KMS-11 (cell line): ENCODE data around the gene PDE6G.

ENCODE experiments used
- H2AFZ ChIP-seq: fragments of 200-600 bp; sonication (generic); 2 replicates; pipeline ENCODE4 v1.6.1; 2016; ENCODE audit warnings: antibody characterized with exemption, mixed run types, low read depth
- H3K27ac ChIP-seq: fragments of 200-600 bp; sonication (generic); 2 replicates; pipeline ENCODE4 v1.6.1; 2016; ENCODE audit warnings: mild to moderate bottlenecking, mixed run types
- H3K27me3 ChIP-seq: fragments of 200-600 bp; sonication (generic); 2 replicates; pipeline ENCODE4 v1.6.1; 2017; ENCODE audit warnings: mild to moderate bottlenecking, low read depth, mixed run types, moderate library complexity; ENCODE audit not compliant: insufficient read depth
- H3K36me3 ChIP-seq: fragments of 200-600 bp; sonication (generic); 2 replicates; pipeline ENCODE4 v1.6.1; 2017; ENCODE audit warnings: mild to moderate bottlenecking, mixed run types; ENCODE audit not compliant: insufficient read depth
- H3K4me1 ChIP-seq: fragments of 200-600 bp; sonication (generic); 2 replicates; pipeline ENCODE4 v1.6.1; 2016; ENCODE audit warnings: mild to moderate bottlenecking, low read depth, mixed run types; ENCODE audit not compliant: poor library complexity, severe bottlenecking
- H3K4me2 ChIP-seq: fragments of 200-600 bp; sonication (generic); 2 replicates; pipeline ENCODE4 v1.7.0; 2016; ENCODE audit warnings: mild to moderate bottlenecking, mixed run types
- H3K4me3 ChIP-seq: fragments of 200-600 bp; sonication (generic); IDR thresholded peaks from 2 replicates; pipeline ENCODE4 v1.6.1; 2017; ENCODE audit warnings: low read depth, low read length, mixed read lengths; ENCODE audit not compliant: insufficient read depth
- H3K79me2 ChIP-seq: fragments of 200-600 bp; sonication (generic); 2 replicates; pipeline ENCODE4 v1.6.1; 2016; ENCODE audit warnings: low read depth, mixed run types; ENCODE audit not compliant: insufficient read depth
- H3K9ac ChIP-seq: fragments of 200-600 bp; sonication (generic); 2 replicates; pipeline ENCODE4 v1.6.1; 2016; ENCODE audit warnings: mild to moderate bottlenecking, mixed run types
- H4K20me1 ChIP-seq: fragments of 200-600 bp; sonication (generic); 2 replicates; pipeline ENCODE4 v1.6.1; 2016; ENCODE audit warnings: mild to moderate bottlenecking, mixed run types; ENCODE audit not compliant: insufficient read depth
- TF ChIP-seq, protein P1 (sequence below): fragments of 200-600 bp; sonication (generic); conservative IDR thresholded peaks from 2 replicates; pipeline ENCODE4 v1.6.1; 2017; ENCODE audit warnings: low read depth, mild to moderate bottlenecking, antibody characterized with exemption, low read length, moderate library complexity, mixed read lengths

The PDE6G gene

GRCh38 chr17:81701288-81702071 lies 45.1 kb upstream of the PDE6G start:
- TF ChIP-seq, protein P1, sequence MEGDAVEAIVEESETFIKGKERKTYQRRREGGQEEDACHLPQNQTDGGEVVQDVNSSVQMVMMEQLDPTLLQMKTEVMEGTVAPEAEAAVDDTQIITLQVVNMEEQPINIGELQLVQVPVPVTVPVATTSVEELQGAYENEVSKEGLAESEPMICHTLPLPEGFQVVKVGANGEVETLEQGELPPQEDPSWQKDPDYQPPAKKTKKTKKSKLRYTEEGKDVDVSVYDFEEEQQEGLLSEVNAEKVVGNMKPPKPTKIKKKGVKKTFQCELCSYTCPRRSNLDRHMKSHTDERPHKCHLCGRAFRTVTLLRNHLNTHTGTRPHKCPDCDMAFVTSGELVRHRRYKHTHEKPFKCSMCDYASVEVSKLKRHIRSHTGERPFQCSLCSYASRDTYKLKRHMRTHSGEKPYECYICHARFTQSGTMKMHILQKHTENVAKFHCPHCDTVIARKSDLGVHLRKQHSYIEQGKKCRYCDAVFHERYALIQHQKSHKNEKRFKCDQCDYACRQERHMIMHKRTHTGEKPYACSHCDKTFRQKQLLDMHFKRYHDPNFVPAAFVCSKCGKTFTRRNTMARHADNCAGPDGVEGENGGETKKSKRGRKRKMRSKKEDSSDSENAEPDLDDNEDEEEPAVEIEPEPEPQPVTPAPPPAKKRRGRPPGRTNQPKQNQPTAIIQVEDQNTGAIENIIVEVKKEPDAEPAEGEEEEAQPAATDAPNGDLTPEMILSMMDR, result peak; percentile 29; the same call in 1 of the 2 replicates
- H2AFZ ChIP-seq, result no peak overlapping the region
- peaks cover 70% of the 10 kb centered on the region for H3K79me2 ChIP-seq
- H3K4me2 ChIP-seq, result peak overlapping the region; percentile 98
- peaks cover 30% of the 10 kb centered on the region for H3K4me1 ChIP-seq
- peak overlapping the region; percentile 95; the same call in 1 of the 2 replicates for H3K9ac ChIP-seq
- peak overlapping the region; percentile 81; the same call in 1 of the 2 replicates for H3K27ac ChIP-seq
- H3K4me3 ChIP-seq, result no peak overlapping the region
- no peaks in the 10 kb centered on the region for H4K20me1 ChIP-seq
- no peaks in the 10 kb centered on the region for H3K36me3 ChIP-seq
- no peaks in the 10 kb centered on the region for H3K27me3 ChIP-seq

- Histone ChIP-seq H3K9ac (no peak overlapping the region; the same call in 1 of the 2 replicates), H4K20me1 (no peaks in the 10 kb centered on the region), H3K4me1 (peaks cover 30% of the 10 kb centered on the region), H3K4me2 (peak overlapping the region; percentile 98; the same call in 1 of the 2 replicates), H3K79me2 (peaks cover 61% of the 10 kb centered on the region), H3K36me3 (no peaks in the 10 kb centered on the region; the same call in 1 of the 2 replicates), H3K27me3 (no peaks in the 10 kb centered on the region), H2AFZ (no peak overlapping the region), H3K4me3 (no peak overlapping the region), H3K27ac (no peak overlapping the region)
- TF ChIP-seq, protein P1, result no peak
Measured at GRCh38 chr17:81700353-81701287, 44.3 kb upstream of the PDE6G start.

DNA sequence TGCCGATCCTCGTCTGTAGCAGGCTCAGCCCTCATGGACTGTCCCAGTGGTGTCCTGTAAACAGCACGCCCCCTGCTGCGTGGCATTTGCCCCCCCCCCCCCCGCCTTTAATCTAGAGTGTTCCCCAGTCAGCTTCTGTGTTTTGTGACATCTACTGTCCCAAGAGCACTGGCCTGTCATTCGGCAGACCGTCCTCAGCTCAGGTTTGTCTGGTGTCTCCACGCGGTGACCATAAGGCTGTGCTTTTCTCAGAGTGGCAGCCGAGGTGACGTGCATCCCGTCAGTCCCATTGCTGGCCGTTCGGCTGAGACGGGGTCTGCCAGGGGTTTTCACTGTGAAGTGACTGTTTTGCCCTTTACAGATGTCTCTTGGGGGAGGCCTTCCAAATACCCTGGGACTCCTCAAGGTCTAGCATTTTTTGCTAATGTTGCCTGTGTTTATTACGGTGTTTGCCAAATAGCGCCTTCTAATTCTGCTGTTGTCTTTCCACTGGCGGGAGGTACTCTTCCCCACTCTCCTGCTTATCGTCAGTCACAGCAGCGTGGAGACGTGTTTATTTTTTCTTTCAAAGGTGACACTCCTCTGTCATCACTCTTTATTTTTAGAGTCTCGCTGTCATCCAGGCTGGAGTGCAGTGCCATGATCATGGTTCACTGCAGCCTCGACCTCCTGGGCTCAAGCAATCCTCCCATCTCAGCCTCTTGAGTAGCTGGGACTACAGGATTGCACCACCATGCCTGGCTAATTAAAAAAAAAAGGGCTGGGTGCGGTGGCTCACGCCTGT lies 41.1 kb upstream of the PDE6G start:
- no peak overlapping the region for H3K9ac ChIP-seq
- TF ChIP-seq, protein P1, result no peak
- H3K79me2 ChIP-seq, result peaks cover 30% of the 10 kb centered on the region
- no peak overlapping the region for H2AFZ ChIP-seq
- no peak overlapping the region for H3K4me3 ChIP-seq
- no peak overlapping the region for H3K27ac ChIP-seq
- H3K36me3 ChIP-seq, result no peaks in the 10 kb centered on the region; the same call in 1 of the 2 replicates
- no peaks in the 10 kb centered on the region for H4K20me1 ChIP-seq
- H3K4me1 ChIP-seq, result peaks cover 17% of the 10 kb centered on the region
- H3K4me2 ChIP-seq, result no peak overlapping the region
- H3K27me3 ChIP-seq, result no peaks in the 10 kb centered on the region
